Activated naive CD4-positive, alpha-beta T cell treated with anti-CD3 and anti-CD28 coated beads, Interleukin-2, amount 10 ng/mL, durations not matched to agents 7 days and 5 days (primary cell): ENCODE results near the gene PNPLA2.

Experiments
- CTCF ChIA-PET: fragments of 350-600 bp; sonication (Branson Sonifier 250); formaldehyde crosslinking; loops from one replicate; lab custom pipeline; 2021; ENCODE audit warnings: antibody characterized with exemption; lab: Charles Lee
- DNase-seq: peaks from one replicate; pipeline ENCODE4 v3.0.0-alpha.2; 2020
- H3K27ac Mint-ChIP-seq: one replicate; pipeline ENCODE4 v1.8.0; 2021; ENCODE audit warnings: mild to moderate bottlenecking, moderate library complexity, mixed read lengths
- H3K27me3 Mint-ChIP-seq: one replicate; pipeline ENCODE4 v1.8.0; 2021; ENCODE audit warnings: mild to moderate bottlenecking, mixed read lengths
- H3K36me3 Mint-ChIP-seq: one replicate; pipeline ENCODE4 v1.8.0; 2021; ENCODE audit warnings: mixed read lengths
- H3K4me1 Mint-ChIP-seq: one replicate; pipeline ENCODE4 v1.8.0; 2021; ENCODE audit warnings: mixed read lengths
- H3K4me3 Mint-ChIP-seq: one replicate; pipeline ENCODE4 v1.8.0; 2021; ENCODE audit warnings: mild to moderate bottlenecking, moderate library complexity, mixed read lengths
- H3K9me3 Mint-ChIP-seq: one replicate; pipeline ENCODE4 v1.8.0; 2021; ENCODE audit warnings: mixed read lengths

PNPLA2 gene

DNA sequence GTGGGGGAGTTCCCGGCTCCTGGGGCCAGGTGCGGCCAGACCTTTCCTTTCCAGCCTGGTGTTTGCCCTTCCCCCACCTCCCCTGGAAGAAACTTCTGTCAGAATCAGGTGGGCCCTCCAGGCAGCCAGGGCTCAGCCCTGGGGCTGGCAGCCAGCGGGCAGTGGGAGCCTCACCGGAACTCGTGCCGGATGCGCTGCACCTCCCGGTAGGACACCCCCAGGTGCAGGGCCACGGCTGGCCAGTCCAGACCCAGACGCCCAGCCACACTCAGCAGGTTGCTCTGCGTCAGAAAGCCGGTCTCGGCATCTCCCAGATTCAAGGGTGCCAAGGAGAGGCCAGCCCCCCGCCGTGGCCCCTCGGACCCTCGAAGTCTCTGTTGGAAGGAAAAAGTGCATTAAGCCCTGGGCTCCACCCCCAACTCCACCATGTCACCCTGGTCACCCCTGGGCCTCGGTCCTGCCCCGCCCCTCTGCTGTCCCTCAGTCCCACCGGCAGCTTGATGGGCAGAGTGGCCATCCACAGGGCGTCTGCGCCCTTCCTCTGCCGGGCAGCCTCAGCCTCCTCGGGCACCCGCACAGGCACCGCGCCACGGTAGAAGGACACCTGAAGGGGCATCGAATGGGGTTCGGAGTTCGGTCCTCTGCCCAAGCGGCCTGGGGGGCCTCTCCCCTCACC is 18.9 kb upstream of the PNPLA2 start:
- H3K4me3 Mint-ChIP-seq: peak overlapping the region; percentile 23
- peaks cover 29% of the 10 kb centered on the region for H3K4me1 Mint-ChIP-seq
- H3K27ac Mint-ChIP-seq: no peak overlapping the region
- CTCF ChIA-PET: no interaction called here
- H3K9me3 Mint-ChIP-seq: no peaks in the 10 kb centered on the region
- DNase-seq: no peak
- H3K27me3 Mint-ChIP-seq: no peaks in the 10 kb centered on the region
- H3K36me3 Mint-ChIP-seq: peaks cover 6% of the 10 kb centered on the region

DNA sequence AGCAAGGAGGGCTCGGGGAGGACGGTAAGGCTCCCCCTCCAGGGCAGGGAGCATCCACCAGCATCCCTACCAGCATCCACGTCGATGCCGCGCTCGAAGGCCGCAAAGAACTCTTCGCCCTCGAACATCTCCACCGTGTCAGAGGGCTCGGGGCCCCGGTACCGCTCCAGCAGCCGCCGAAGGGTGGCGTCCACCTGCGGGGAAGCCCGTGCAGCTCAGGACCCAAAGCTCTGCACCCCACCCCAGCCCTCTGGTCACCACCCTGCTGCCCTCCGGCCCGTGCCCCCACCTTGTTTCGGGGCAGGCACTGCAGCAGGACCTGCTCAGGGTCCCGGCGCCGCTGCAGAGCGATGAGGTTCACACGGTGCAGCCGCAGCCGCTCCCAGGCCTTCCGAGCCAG is 18.2 kb upstream of the PNPLA2 start:
- no peak for DNase-seq
- CTCF ChIA-PET: no interaction called here
- Mint-ChIP-seq H3K4me1 (peaks cover 29% of the 10 kb centered on the region), H3K4me3 (no peak overlapping the region), H3K27me3 (no peaks in the 10 kb centered on the region), H3K27ac (no peak overlapping the region), H3K9me3 (no peaks in the 10 kb centered on the region), H3K36me3 (peaks cover 6% of the 10 kb centered on the region)

DNA sequence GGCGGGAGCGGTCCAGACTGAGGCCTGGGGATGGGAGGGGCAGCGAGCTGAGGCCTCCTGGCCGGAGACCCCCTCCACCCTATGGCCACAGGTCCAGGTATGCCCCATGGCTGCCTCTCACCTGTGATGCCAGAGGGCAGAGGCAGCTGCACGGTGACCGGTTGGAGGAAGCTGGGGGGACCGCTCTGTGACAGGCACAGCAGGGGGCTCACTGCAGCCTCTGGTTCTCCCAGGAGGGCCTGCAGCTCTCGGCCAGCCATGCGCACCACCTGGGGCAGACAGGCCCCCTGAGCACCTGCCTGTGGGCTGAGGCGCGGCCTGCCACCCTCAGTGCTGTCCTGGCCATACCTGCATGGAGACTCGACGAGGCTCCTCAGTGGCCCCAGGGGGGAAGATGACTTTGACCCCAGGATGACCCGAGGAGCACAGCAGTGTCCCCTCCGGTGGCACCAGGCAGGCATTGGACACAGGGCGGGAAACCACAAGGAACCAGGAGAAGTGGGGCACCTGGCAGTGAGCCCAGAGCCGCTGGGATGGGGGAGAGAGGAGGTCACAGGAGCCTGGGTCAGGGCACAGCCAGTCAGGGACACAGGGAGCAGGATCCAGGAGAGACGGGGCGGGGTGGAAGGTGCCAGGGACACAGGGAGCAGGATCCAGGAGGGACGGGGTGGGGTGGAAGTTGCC is 17.5 kb upstream of the PNPLA2 start:
- Mint-ChIP-seq H3K4me1 (peaks cover 29% of the 10 kb centered on the region), H3K9me3 (no peaks in the 10 kb centered on the region), H3K27me3 (no peaks in the 10 kb centered on the region), H3K27ac (no peak overlapping the region), H3K4me3 (peak overlapping the region; percentile 28), H3K36me3 (peaks cover 6% of the 10 kb centered on the region)
- no peak for DNase-seq
- CTCF ChIA-PET: no interaction called here

DNA sequence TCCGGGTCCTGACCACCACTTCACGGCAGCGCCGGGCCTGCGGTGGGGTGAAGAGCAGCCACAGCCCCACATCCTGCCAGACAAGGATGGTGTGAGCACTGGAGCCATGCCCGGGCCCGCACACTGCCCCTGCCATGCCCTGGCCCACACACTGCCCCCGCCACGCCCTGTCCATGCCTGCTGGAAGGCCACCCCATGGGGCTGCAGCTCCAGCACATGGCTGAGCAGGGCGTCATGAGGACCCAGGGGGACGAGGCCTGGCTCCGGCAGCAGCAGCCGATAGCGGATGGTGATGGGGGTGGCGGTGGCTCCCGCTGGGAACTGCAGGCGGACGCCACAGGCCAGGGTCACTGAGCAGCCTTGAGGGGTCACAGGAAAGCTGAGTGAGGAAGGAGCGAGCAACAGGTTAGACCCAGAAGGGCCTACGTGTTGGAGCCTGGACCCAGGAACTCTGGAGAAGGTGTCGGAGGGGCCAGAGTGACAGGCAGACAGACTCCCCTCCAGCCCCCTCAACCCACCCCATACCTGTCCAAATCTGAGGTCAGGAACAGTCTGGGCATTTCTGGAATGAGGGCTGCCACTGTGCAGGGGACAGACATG is 16.6 kb upstream of the PNPLA2 start:
- CTCF ChIA-PET: no interaction called here
- Mint-ChIP-seq H3K27me3 (no peaks in the 10 kb centered on the region), H3K4me3 (peak overlapping the region; percentile 12), H3K9me3 (no peaks in the 10 kb centered on the region), H3K36me3 (peaks cover 6% of the 10 kb centered on the region), H3K4me1 (peaks cover 29% of the 10 kb centered on the region), H3K27ac (no peak overlapping the region)
- no peak for DNase-seq

DNA sequence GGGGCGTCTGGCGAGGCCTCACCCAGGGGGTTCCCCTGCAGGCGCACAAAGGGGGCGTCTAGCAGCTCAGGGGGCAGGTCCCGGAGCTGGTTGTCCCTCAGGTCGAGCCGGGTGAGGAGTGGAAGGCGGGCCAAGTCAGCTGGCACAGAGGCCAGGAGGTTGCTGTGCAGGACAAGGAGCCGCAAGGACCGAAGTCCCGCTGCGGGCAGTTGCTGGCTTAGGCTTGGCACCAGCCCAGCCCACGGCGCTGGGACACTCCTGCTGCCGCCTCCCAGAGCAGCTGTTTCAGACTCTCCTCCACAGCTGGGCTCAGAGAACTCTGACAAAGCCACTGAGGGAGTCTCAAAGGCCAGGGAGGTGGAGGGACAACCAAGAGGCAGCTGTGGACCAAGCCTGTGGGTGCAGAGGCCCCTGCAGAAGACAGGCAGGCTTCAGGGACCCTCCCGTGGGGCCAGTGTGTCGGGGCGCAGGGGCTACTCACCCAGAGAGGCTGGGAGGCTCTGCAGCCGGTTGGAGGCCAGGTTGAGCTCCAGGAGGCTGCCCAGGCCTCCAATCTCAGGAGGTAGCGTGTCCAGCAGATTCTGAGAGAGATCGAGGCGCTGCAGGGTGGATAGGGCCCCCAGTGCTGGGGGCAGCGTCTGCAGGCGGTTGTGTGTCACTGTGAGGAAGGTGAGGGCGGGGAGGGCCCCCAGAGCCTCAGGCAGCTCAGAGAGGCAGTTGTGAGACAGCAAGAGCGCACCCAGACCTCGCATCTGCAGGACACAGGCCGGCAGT is 15.8 kb upstream of the PNPLA2 start:
- Mint-ChIP-seq H3K4me1 (peaks cover 30% of the 10 kb centered on the region), H3K9me3 (no peaks in the 10 kb centered on the region), H3K27me3 (no peaks in the 10 kb centered on the region), H3K27ac (no peak overlapping the region), H3K4me3 (peak overlapping the region; percentile 82), H3K36me3 (peaks cover 6% of the 10 kb centered on the region)
- CTCF ChIA-PET: no interaction called here
- DNase-seq: no peak

DNA sequence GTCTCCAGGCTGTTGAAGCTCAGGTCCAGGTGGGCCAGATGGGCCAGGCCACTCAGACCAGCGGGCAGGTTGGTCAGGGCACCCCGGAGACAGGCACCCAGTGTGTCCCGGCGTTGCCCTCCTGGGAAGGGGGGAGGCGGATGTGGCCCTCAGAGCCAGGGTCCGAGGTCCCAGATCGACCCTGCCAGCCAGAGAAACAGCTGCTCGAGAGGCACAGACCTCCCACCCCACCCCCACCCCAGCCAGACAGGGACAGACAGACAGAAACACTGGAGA is 15.3 kb upstream of the PNPLA2 start:
- H3K27ac Mint-ChIP-seq: no peak overlapping the region
- peak overlapping the region; percentile 82 for H3K4me3 Mint-ChIP-seq
- no peaks in the 10 kb centered on the region for H3K27me3 Mint-ChIP-seq
- peaks cover 34% of the 10 kb centered on the region for H3K4me1 Mint-ChIP-seq
- no peaks in the 10 kb centered on the region for H3K9me3 Mint-ChIP-seq
- peaks cover 6% of the 10 kb centered on the region for H3K36me3 Mint-ChIP-seq
- DNase-seq: no peak
- CTCF ChIA-PET: no interaction called here

DNA sequence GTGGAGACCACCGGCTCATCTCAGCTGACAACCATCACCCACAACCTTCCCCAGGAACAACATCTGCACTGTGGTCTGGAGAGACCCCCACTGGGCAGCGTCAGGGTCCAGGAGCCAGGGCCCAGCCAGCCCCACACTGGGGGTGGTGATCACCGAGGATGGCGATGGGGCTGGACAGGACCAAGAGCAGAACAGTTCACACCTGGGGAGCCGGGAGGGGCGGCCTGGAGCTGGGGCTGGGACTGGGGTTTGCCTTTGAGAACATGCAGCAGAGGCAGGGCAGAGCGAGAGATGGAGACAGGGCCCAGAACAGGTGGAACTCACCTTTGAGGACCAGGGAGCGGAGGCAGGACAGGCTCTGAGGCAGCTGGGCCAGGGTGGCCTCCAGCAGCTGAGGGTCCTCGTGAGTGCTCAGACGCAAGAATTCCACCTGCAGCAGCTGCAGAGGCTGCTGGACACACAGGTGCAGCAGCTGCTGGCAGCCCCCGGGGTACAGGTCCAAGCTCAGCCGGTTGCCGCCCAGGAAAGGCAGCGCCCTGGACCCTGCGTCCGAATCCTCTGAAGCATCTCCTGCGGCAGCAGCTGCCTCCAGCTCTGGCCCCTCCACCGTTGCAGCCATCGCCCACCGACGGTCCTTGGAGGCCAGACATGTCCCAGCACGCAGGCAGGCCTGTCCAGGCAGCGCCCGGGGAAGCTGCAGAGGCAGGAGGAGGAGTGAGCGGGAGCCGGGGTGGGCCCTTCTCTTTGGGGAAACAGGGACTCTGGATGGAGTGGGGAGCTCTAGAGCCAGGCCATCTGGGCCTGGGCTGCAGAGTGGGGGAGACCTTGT is 14.7 kb upstream of the PNPLA2 start:
- H3K27ac Mint-ChIP-seq: peak overlapping the region; percentile 84
- CTCF ChIA-PET: no interaction called here

DNA sequence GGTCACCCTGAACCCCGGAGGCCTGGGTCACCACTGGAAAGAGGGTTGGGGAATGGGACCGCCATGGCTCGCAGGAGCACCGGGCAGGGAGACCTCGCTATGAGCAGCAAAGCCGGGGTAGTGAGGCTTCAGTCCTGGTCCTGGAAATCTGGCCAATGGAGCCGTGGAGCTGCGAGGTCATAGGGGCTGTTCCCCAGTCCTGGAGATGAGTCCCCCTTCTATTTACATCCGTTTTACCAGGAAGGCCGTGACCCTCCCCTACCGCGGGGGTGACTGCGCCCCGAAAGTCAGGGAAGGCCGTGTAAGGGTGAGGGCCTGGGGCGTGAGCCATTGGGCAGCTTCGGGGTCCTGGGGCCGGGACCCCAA is 14.1 kb upstream of the PNPLA2 start:
- no peak for DNase-seq
- CTCF ChIA-PET: no interaction called here
- Mint-ChIP-seq H3K36me3 (peaks cover 6% of the 10 kb centered on the region), H3K4me1 (peaks cover 41% of the 10 kb centered on the region), H3K9me3 (no peaks in the 10 kb centered on the region), H3K27ac (peak overlapping the region; percentile 84), H3K4me3 (peak overlapping the region; percentile 82), H3K27me3 (peaks cover 2% of the 10 kb centered on the region)

More for the DNA sequence above, 14.7 kb upstream of the PNPLA2 start:
- peaks cover 6% of the 10 kb centered on the region for H3K36me3 Mint-ChIP-seq
- H3K27me3 Mint-ChIP-seq: no peaks in the 10 kb centered on the region
- DNase-seq: no peak
- no peaks in the 10 kb centered on the region for H3K9me3 Mint-ChIP-seq
- peaks cover 40% of the 10 kb centered on the region for H3K4me1 Mint-ChIP-seq
- H3K4me3 Mint-ChIP-seq: peak overlapping the region; percentile 82

DNA sequence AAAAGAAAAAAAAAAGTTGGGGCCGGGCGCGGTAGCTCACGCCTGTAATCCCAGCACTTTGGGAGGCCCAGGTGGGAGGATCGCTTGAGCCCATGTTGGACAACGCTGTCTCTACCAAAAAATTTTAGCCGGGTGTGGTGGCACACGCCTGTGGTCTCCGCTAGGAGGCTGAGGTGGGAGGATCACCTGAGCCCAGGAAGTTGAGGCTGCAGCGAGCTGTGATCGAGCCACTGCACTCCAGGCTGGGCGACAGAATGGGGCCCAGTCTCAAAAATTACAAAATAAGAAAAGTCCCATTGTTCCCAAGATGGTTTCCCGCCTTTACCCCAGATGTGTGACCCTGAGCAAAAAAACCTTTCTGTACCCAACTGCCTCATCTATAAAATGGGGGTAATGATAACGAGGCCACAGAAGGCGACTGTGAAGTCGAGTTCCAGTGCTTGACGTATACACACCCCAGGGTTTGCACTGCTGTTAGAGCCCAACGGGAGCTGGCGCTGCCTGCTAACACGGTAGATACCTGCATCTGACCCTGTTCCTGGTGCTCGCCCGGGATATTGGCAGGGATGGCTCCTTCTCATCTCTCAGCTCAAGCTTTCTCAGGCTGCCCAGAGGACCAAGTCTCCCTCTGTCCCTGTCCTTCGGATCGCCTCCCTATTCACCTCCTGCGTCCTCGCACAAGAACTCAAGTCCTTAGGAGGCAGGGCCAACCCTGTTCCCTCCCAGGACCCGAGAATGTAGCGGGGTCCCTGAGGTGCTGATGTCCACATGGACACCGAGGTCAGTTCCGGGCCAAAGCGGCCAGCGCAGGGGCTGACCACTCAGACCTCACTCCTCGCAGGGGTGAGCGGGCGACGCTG is 10.1 kb upstream of the PNPLA2 start:
- no peaks in the 10 kb centered on the region for H3K9me3 Mint-ChIP-seq
- peaks cover 59% of the 10 kb centered on the region for H3K4me1 Mint-ChIP-seq
- peaks cover 3% of the 10 kb centered on the region for H3K27me3 Mint-ChIP-seq
- peaks cover 23% of the 10 kb centered on the region for H3K36me3 Mint-ChIP-seq
- CTCF ChIA-PET: interaction anchor here (0.7 kb wide), 1 partner anchor 151 kb away, joined by 3 read pairs; no protein-coding TSS in a partner anchor
- H3K27ac Mint-ChIP-seq: peak overlapping the region; percentile 97
- H3K4me3 Mint-ChIP-seq: peak overlapping the region; percentile 91
- peak; percentile 42 for DNase-seq

DNA sequence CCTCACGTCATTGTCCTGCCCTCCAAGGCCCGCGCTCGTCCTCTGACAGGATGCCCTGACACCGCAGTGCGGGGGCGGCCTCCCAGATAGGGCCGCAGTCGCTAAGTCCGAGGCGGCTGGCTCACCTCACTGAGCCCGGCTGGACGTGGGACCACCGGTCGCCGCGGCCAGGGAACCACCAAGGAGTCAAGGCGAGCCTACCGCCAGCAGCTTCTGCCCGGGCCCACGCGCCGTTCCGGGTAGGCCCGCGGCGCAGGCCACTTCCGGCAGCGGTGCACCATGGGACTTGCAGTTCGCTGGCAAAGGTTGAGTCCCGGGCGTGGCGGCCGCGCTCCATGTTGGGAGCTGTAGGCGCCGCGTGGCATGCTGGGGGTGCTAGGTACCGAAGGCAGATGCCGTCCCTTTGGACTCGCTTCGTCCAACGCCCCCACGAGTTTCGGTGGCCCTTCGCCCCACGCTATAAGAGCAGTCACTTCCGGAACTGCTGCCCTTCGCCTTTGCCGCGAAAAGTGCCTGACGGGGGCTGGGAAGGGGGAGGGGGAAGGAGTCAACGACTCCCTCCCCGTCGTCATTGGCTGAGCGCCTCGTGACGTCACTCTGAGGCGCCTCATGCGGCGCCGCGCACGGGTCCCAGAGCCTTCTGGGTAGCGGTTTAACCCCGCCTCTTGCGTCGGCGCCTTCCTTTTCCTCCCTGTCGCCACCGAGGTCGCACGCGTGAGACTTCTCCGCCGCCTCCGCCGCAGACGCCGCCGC is 9.3 kb upstream of the PNPLA2 start, which contains the start of gene RPLP2:
Gene RPLP2 (plus strand): TSS at position 681 of the 753 bp plus-strand sequence. CDS start 268 bp downstream, outside the sequence.
- Mint-ChIP-seq H3K4me3 (peak within 1 kb of the TSS; percentile 91), H3K9me3 (no peaks in the 10 kb centered on the region), H3K27me3 (peaks cover 3% of the 10 kb centered on the region), H3K27ac (peak within 1 kb of the TSS; percentile 97), H3K36me3 (peaks cover 26% of the 10 kb centered on the region), H3K4me1 (peaks cover 55% of the 10 kb centered on the region)
- DNase-seq: peak; percentile 98
- CTCF ChIA-PET: no interaction called here

DNA sequence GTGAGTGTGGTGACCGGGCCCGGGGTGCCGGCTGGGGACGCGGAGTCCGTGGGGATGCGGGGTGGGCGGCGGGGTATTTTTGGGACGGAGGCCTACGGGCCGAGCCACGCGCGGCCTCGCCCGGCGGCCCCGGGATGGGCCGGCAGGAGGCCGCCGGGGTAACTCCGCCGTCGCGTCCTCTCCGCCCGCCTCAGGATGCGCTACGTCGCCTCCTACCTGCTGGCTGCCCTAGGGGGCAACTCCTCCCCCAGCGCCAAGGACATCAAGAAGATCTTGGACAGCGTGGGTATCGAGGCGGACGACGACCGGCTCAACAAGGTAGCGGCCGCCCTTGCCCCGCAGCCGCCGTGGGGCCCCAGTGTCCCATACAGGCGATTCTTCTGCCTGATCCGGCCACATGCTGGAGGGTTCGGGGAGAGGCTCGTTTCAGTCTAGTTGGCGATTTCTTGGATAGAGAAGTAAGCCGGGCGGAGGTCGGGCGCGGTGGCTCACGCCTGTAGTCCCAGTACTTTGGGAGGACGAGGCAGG is 8.6 kb upstream of the PNPLA2 start:
- Mint-ChIP-seq H3K27me3 (peaks cover 3% of the 10 kb centered on the region), H3K27ac (peak overlapping the region; percentile 97), H3K36me3 (peaks cover 26% of the 10 kb centered on the region), H3K9me3 (no peaks in the 10 kb centered on the region), H3K4me3 (peak overlapping the region; percentile 91), H3K4me1 (peaks cover 53% of the 10 kb centered on the region)
- DNase-seq: no peak
- CTCF ChIA-PET: no interaction called here

DNA sequence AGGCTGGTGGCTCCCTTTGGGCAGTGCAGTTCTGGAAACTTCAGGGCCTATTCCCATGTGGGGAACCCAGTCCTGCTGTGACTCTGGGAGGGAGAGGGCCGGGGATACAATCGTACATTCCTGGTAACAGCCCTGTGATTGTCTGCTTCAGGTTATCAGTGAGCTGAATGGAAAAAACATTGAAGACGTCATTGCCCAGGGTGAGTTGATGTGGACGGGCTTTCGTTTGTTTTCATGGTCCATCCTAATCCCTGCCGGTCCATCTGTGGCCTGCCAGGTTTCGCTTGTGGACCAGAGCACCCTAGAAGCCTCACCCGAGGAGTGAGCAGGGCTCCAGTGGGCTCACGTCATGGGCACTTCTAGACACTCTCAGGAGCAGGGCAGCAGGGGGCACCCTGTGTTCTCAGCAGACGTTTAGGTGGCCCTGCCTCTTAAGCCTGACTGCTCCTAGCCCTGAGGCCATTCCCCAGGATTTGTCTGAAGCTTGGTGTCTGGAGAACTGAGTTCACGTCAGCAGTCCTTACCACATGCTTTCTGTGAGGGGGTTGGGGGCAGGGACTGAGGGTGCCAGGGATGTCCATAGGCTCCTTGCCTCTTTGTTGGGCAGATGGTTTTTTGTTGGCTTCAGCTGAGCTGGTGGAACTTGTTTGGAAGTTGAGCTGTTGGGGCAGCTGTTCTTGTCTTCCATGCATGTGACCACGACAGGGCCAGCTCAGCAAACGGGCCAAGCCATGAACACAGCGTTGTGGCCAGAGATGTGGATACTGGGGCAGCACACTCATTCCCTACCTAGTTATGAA is 7.1 kb upstream of the PNPLA2 start:
- H3K4me3 Mint-ChIP-seq: peak overlapping the region; percentile 91
- H3K9me3 Mint-ChIP-seq: no peaks in the 10 kb centered on the region
- CTCF ChIA-PET: no interaction called here
- peak overlapping the region; percentile 90 for H3K27ac Mint-ChIP-seq
- peaks cover 44% of the 10 kb centered on the region for H3K4me1 Mint-ChIP-seq
- DNase-seq: no peak
- H3K27me3 Mint-ChIP-seq: peaks cover 3% of the 10 kb centered on the region
- H3K36me3 Mint-ChIP-seq: peaks cover 26% of the 10 kb centered on the region
